Measurements from ENCODE around the gene HEXA.

DNA sequence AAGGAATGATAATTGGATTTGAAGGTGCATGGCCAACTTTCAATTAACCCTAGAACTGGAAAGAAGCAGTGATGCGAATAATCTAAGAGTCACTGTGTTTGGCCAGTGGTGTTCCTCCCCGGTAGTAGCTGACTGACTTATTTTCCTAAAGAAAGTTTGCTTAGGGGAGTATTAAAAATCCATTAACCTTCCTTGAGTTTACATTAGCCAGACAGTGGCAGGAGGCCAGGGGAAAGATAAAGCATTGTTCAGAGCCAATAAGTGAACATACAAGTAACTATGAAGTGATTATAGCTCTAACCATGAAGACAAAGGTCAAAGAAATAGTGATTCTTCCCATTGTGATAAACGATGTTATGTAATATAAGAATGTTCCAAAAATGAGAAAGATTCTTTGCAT, 13.4 kb upstream of the HEXA start:
- no peak for TF ChIP-seq EZH2 (IDR thresholded peaks at IDR 0.05)
- TF ChIP-seq POLR2AphosphoS5 (IDR thresholded peaks at IDR 0.05; ENCODE audit: borderline replicate concordance, low read depth, low read length): no peak
- no peak for TF ChIP-seq FOXP2 (optimal IDR thresholded peaks at IDR 0.05; ENCODE audit: control extremely low read depth, extremely low read length, insufficient read depth)

Data from SK-N-MC (cell line).